ENCODE measurements around the gene MORN1. TPM values are rescaled to one million over a fixed set of nuclear protein-coding genes. Genes with fewer than 3 reads are reported as not detected.
A peak's percentile ranks its signal among the peaks of the same experiment; 100 is the strongest.

The MORN1 gene
- total RNA-seq, 1 donor from 2014 or later, result 35.3 TPM

- no peak for DNase-seq (ENCODE audit: low spot score, unreplicated experiment)
- Mint-ChIP-seq H3K27me3 (no peaks in the 10 kb centered on the region), H3K4me3 (ENCODE audit: low read depth) (no peak overlapping the region), H3K27ac (peak overlapping the region; percentile 45), H3K4me1 (ENCODE audit: low read depth) (no peaks in the 10 kb centered on the region), H3K36me3 (ENCODE audit: insufficient read depth) (peaks cover 11% of the 10 kb centered on the region), H3K9me3 (ENCODE audit: low read depth) (no peaks in the 10 kb centered on the region)
- no peak for TF ChIP-seq CTCF (IDR thresholded peaks at IDR 0.05; ENCODE audit: unreplicated experiment)
Observed at GRCh38 chr1:2405588-2406295, 14.4 kb upstream of the MORN1 start.

GRCh38 chr1:2404890-2405511 lies 13.6 kb upstream of the MORN1 start:
- Mint-ChIP-seq H3K4me1 (ENCODE audit: low read depth) (no peaks in the 10 kb centered on the region), H3K9me3 (ENCODE audit: low read depth) (no peaks in the 10 kb centered on the region), H3K36me3 (ENCODE audit: insufficient read depth) (peaks cover 14% of the 10 kb centered on the region), H3K4me3 (ENCODE audit: low read depth) (no peak overlapping the region), H3K27me3 (no peaks in the 10 kb centered on the region), H3K27ac (no peak overlapping the region)
- no peak for DNase-seq (ENCODE audit: low spot score, unreplicated experiment)
- no peak for TF ChIP-seq CTCF (IDR thresholded peaks at IDR 0.05; ENCODE audit: unreplicated experiment)

- TF ChIP-seq CTCF (IDR thresholded peaks at IDR 0.05; ENCODE audit: unreplicated experiment), result no peak
- Mint-ChIP-seq H3K36me3 (ENCODE audit: insufficient read depth) (peaks cover 16% of the 10 kb centered on the region), H3K4me1 (ENCODE audit: low read depth) (no peaks in the 10 kb centered on the region), H3K27me3 (no peaks in the 10 kb centered on the region), H3K9me3 (ENCODE audit: low read depth) (no peaks in the 10 kb centered on the region), H3K27ac (no peak overlapping the region), H3K4me3 (ENCODE audit: low read depth) (no peak overlapping the region)
- no peak for DNase-seq (ENCODE audit: low spot score, unreplicated experiment)
Observed at GRCh38 chr1:2404142-2404889, 13.0 kb upstream of the MORN1 start.

GRCh38 chr1:2403273-2403672 lies 11.9 kb upstream of the MORN1 start:
- Mint-ChIP-seq H3K4me3 (ENCODE audit: low read depth) (no peak overlapping the region), H3K36me3 (ENCODE audit: insufficient read depth) (peaks cover 18% of the 10 kb centered on the region), H3K9me3 (ENCODE audit: low read depth) (no peaks in the 10 kb centered on the region)

More at GRCh38 chr1:2403273-2403672, 11.9 kb upstream of the MORN1 start:
- no peaks in the 10 kb centered on the region for H3K27me3 Mint-ChIP-seq
- TF ChIP-seq CTCF (IDR thresholded peaks at IDR 0.05; ENCODE audit: unreplicated experiment), result no peak
- no peak for DNase-seq (ENCODE audit: low spot score, unreplicated experiment)
- no peaks in the 10 kb centered on the region for H3K4me1 Mint-ChIP-seq (ENCODE audit: low read depth)
- H3K27ac Mint-ChIP-seq, result no peak overlapping the region
